Aorta (tissue), 5 donors: ENCODE measurements around the gene ZBTB25. TPM values are rescaled to one million over a fixed set of nuclear protein-coding genes. Genes with fewer than 3 reads are reported as not detected.

ENCODE experiments used
- ATAC-seq: fragments of 200-7000 bp; cut with Tn5 transposase; one replicate; pipeline ENCODE4 v1.9.1; 2022; ENCODE audit warnings: moderate library complexity; ENCODE audit not compliant: low FRiP score
- DNase-seq, 2 donors: peaks; one replicate each; pipeline ENCODE4 v3.0.0-alpha.2; 2020
- H3K27ac ChIP-seq, 2 donors: one replicate each; pipeline ENCODE4 v1.5.1; 2013; ENCODE audit warnings: low read length in 2 of 2, mild to moderate bottlenecking in 2 of 2, moderate library complexity in 2 of 2, control low read depth in 1 of 2, inconsistent platforms in 1 of 2, low read depth in 1 of 2
- H3K27me3 ChIP-seq, 2 donors: one replicate each; pipeline ENCODE4 v1.6.1; 2013; ENCODE audit warnings: control low read depth in 1 of 2, low read length in 1 of 2, mild to moderate bottlenecking in 1 of 2, moderate library complexity in 1 of 2; ENCODE audit not compliant: insufficient read depth in 2 of 2, control insufficient read depth in 1 of 2
- H3K36me3 ChIP-seq, 2 donors: one replicate each; pipeline ENCODE4 v1.6.1; 2013; ENCODE audit warnings: control low read depth in 1 of 2, low read length in 1 of 2, mild to moderate bottlenecking in 1 of 2; ENCODE audit not compliant: insufficient read depth in 2 of 2, control insufficient read depth in 1 of 2
- H3K4me1 ChIP-seq, 2 donors: one replicate each; pipeline ENCODE4 v1.6.1; 2013; ENCODE audit warnings: low read length in 2 of 2, control low read depth in 1 of 2, mild to moderate bottlenecking in 1 of 2, moderate library complexity in 1 of 2; ENCODE audit not compliant: insufficient read depth in 2 of 2, control insufficient read depth in 1 of 2
- H3K4me3 ChIP-seq, 2 donors: one replicate each; pipeline ENCODE4 v1.5.1; 2013; ENCODE audit warnings: low read length in 2 of 2, control low read depth in 1 of 2, mild to moderate bottlenecking in 1 of 2
- H3K9me3 ChIP-seq: one replicate; pipeline ENCODE4 v1.6.1; 2013; ENCODE audit warnings: mild to moderate bottlenecking, low read length; ENCODE audit not compliant: control insufficient read depth
- WGBS, 2 donors: extraction: QIAGEN DNeasy Blood & Tissue Kit; methylation state at CpG; one replicate each; pipeline ENCODE4 v1.1.7; 2013; 5-methylcytosine and 5-hydroxymethylcytosine counted together
- intact Hi-C, 2 donors: fragments of 100-400 bp; cut with DNase I; formaldehyde crosslinking; loops; one replicate each; pipeline versions ENCODE4 v1.14.2 to v1.15.0; 2022
- polyA plus RNA-seq, 2 donors: library from polyadenylated mRNA; stranded (reverse); fragments of 200-250 nt; gene quantifications; one replicate each; pipeline ENCODE4 v1.2.3, GENCODE V29; 2013
- total RNA-seq, 2 donors: library from RNA; stranded (reverse); fragmentation: NEBNext Ultra II Directional; extraction: Animal tissue kit (Norgen Biotek cat#: 25700); gene quantifications; one replicate each; pipeline ENCODE4 v1.2.1, GENCODE V29; 2021
- donor health status: healthy with polysubstance abuse.
- donor health status: Bipolar disorder and iron deficiency.
- donor health status: DM: no; HTN: no; CAD: no.
- donor health status: DM: no; HTN: no; CAD: no.
- donor health status: DM: yes; HTN: yes; CAD: no.

ZBTB25 gene
- total and polyA plus RNA-seq, 4 donors, result 0.38 to 25.4 (median 12.2) TPM

GRCh38 chr14:64422756-64423155 is 80.9 kb downstream of the ZBTB25 start:
- intact Hi-C loops, result no loop called here
- no peak overlapping the region for H3K4me3 ChIP-seq
- H3K27ac ChIP-seq, result no peak overlapping the region
- H3K4me1 ChIP-seq, result no peaks in the 10 kb centered on the region
- DNase-seq (no peak), ATAC-seq (no peak)
- WGBS, 2 donors, result 88 to 94% methylated on average over 7 of the region's 7 CpGs
- H3K36me3 ChIP-seq, result peaks cover 7 to 14% of the 10 kb centered on the region in 2 donors
- no peaks in the 10 kb centered on the region for H3K9me3 ChIP-seq
- H3K27me3 ChIP-seq, result no peaks in the 10 kb centered on the region

- Histone ChIP-seq H3K4me1 (no peaks in the 10 kb centered on the region), H3K27ac (no peak overlapping the region), H3K36me3 (peaks cover 7 to 11% of the 10 kb centered on the region in 2 donors), H3K4me3 (no peak overlapping the region), H3K27me3 (no peaks in the 10 kb centered on the region), H3K9me3 (no peaks in the 10 kb centered on the region)
- intact Hi-C loops, result no loop called here
- WGBS, 2 donors, result 88 to 96% methylated on average over 1 of the region's 1 CpG
- ATAC-seq (no peak), DNase-seq (no peak)
These were observed 81.6 kb downstream of the ZBTB25 start for GRCh38 chr14:64422005-64422404.

- WGBS, 2 donors, result 51 to 52% methylated on average over 8 of the region's 8 CpGs
- intact Hi-C loops, result no loop called here
- DNase-seq (no peak), ATAC-seq (no peak)
- H3K27me3 ChIP-seq, result no peaks in the 10 kb centered on the region
- no peaks in the 10 kb centered on the region for H3K4me1 ChIP-seq
- H3K9me3 ChIP-seq, result no peaks in the 10 kb centered on the region
- H3K27ac ChIP-seq, result no peak overlapping the region
- no peak overlapping the region for H3K4me3 ChIP-seq
- peaks cover 7 to 13% of the 10 kb centered on the region in 2 donors for H3K36me3 ChIP-seq
These were observed 82.5 kb downstream of the ZBTB25 start for GRCh38 chr14:64421166-64421565.

- Histone ChIP-seq H3K4me3 (no peak overlapping the region), H3K27me3 (no peaks in the 10 kb centered on the region), H3K4me1 (no peaks in the 10 kb centered on the region), H3K9me3 (no peaks in the 10 kb centered on the region), H3K36me3 (peaks cover 5 to 13% of the 10 kb centered on the region in 2 donors), H3K27ac (no peak overlapping the region)
- intact Hi-C loops, result no loop called here
- no peak for ATAC-seq
- 86 to 90% methylated on average over 7 of the region's 7 CpGs for WGBS, 2 donors
- DNase-seq, result no peak
These were observed 84.6 kb downstream of the ZBTB25 start for GRCh38 chr14:64419003-64419402.

DNA sequence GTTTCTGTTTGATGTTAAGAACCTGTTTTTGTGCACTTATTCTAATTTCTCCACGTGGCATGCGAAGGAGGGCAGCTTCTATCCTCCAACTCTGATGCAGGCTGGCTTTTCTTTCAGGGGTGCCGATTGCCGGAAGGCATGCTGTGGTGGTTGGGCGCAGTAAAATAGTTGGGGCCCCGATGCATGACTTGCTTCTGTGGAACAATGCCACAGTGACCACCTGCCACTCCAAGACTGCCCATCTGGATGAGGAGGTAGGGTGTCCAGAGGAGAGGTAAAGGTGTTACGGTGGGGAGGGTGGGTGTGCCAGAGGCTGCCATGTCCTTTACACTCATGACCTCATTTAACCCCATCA is 85.9 kb downstream of the ZBTB25 start:
- no peaks in the 10 kb centered on the region for H3K9me3 ChIP-seq
- intact Hi-C loops, result no loop called here
- ATAC-seq (no peak), DNase-seq (no peak)
- H3K36me3 ChIP-seq, result peaks cover 5 to 13% of the 10 kb centered on the region in 2 donors
- H3K27ac ChIP-seq, result no peak overlapping the region
- WGBS, 2 donors, result 95 to 96% methylated on average over 7 of the region's 7 CpGs
- H3K27me3 ChIP-seq, result no peaks in the 10 kb centered on the region
- H3K4me3 ChIP-seq, result no peak overlapping the region
- no peaks in the 10 kb centered on the region for H3K4me1 ChIP-seq

GRCh38 chr14:64417055-64417770 is 86.4 kb downstream of the ZBTB25 start:
- Histone ChIP-seq H3K4me1 (no peaks in the 10 kb centered on the region), H3K36me3 (peaks cover 5 to 13% of the 10 kb centered on the region in 2 donors), H3K27ac (no peak overlapping the region), H3K4me3 (no peak overlapping the region), H3K27me3 (no peaks in the 10 kb centered on the region), H3K9me3 (no peaks in the 10 kb centered on the region)
- DNase-seq (no peak), ATAC-seq (no peak)
- intact Hi-C loops, result no loop called here
- WGBS, 2 donors, result 84 to 90% methylated on average over 5 of the region's 5 CpGs

- ATAC-seq (no peak), DNase-seq (no peak)
- H3K27ac ChIP-seq, result no peak overlapping the region
- H3K9me3 ChIP-seq, result no peaks in the 10 kb centered on the region
- H3K4me1 ChIP-seq, result no peaks in the 10 kb centered on the region
- peaks cover 5 to 13% of the 10 kb centered on the region in 2 donors for H3K36me3 ChIP-seq
- WGBS, 2 donors, result 85 to 94% methylated on average over 3 of the region's 3 CpGs
- no peaks in the 10 kb centered on the region for H3K27me3 ChIP-seq
- no peak overlapping the region for H3K4me3 ChIP-seq
- intact Hi-C loops, result no loop called here
These were observed 87.2 kb downstream of the ZBTB25 start for GRCh38 chr14:64416348-64416932.

GRCh38 chr14:64412237-64412636 is 91.4 kb downstream of the ZBTB25 start:
- DNase-seq, result no peak
- H3K27ac ChIP-seq, result no peak overlapping the region
- no peak overlapping the region for H3K4me3 ChIP-seq
- no peaks in the 10 kb centered on the region for H3K27me3 ChIP-seq
- no peak for ATAC-seq
- H3K36me3 ChIP-seq, result peaks cover 2% of the 10 kb centered on the region in 2 donors
- 94 to 100% methylated on average over 1 of the region's 1 CpG for WGBS, 2 donors
- H3K9me3 ChIP-seq, result no peaks in the 10 kb centered on the region
- intact Hi-C loops, result no loop called here
- H3K4me1 ChIP-seq, result no peaks in the 10 kb centered on the region

- H3K4me1 ChIP-seq, result no peaks in the 10 kb centered on the region
- DNase-seq, result no peak
- 97% methylated on average over 4 of the region's 4 CpGs for WGBS, 2 donors
- no peak for ATAC-seq
- no peak overlapping the region for H3K27ac ChIP-seq
- no peaks in the 10 kb centered on the region for H3K9me3 ChIP-seq
- peaks cover 0 to 2% of the 10 kb centered on the region in 2 donors for H3K36me3 ChIP-seq
- no peaks in the 10 kb centered on the region for H3K27me3 ChIP-seq
- H3K4me3 ChIP-seq, result no peak overlapping the region
- intact Hi-C loops, result no loop called here
These were observed 92.6 kb downstream of the ZBTB25 start for GRCh38 chr14:64411001-64411400.
